Measurements from ENCODE around the gene SHANK2.

GRCh38 chr11:71221821-71222220, 30.6 kb downstream of the SHANK2 start:
- TF ChIP-seq CTCF (IDR thresholded peaks at IDR 0.05) = no peak
- no peak for TF ChIP-seq POLR2A (IDR thresholded peaks at IDR 0.05)
